HG03066 (cell line): ENCODE results near the gene JMJD8.

ENCODE experiments used
- ATAC-seq: cut with Tn5 transposase; IDR thresholded peaks from one replicate; pipeline ENCODE4 v1.9.1; 2021; ENCODE audit warnings: low read depth; ENCODE audit not compliant: unreplicated experiment

Gene JMJD8, protein sequence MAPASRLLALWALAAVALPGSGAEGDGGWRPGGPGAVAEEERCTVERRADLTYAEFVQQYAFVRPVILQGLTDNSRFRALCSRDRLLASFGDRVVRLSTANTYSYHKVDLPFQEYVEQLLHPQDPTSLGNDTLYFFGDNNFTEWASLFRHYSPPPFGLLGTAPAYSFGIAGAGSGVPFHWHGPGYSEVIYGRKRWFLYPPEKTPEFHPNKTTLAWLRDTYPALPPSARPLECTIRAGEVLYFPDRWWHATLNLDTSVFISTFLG

DNA sequence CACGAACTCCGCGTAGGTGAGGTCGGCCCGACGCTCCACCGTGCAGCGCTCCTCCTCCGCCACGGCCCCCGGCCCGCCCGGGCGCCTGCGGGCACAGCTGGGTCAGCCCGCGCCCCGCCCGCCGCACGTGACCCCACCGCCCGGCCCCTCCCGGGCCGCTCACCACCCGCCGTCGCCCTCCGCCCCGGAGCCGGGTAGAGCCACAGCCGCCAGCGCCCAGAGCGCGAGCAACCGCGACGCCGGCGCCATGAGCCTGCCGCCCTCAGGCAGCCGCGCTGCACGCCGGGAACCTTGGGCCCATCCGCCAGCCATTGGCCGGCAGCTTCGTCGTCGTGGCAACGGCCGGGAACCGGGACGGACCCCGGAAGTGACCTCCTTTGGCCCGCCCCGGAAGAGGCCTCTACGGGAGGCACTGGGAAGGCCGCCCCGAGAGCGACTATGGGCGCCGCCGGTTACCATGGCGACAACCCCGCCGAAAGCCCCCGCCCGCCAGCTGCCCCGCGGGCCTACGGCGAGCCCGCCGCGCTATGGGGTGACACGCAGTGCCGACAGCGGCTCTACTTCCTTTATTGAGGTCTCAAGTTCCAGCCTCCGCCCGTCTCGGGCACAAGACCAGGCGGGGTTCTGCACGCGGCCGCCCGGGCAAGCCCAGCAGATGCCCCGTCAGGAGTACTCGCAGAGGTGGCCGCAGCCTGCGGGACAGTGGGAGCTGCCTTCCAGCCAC lies at the start of gene JMJD8:
Gene JMJD8, minus strand, starts transcription at position 264 of the 724 bp plus-strand sequence. Its CDS starts 15 bp downstream, at position 249.
- peak; percentile 66 for ATAC-seq

DNA sequence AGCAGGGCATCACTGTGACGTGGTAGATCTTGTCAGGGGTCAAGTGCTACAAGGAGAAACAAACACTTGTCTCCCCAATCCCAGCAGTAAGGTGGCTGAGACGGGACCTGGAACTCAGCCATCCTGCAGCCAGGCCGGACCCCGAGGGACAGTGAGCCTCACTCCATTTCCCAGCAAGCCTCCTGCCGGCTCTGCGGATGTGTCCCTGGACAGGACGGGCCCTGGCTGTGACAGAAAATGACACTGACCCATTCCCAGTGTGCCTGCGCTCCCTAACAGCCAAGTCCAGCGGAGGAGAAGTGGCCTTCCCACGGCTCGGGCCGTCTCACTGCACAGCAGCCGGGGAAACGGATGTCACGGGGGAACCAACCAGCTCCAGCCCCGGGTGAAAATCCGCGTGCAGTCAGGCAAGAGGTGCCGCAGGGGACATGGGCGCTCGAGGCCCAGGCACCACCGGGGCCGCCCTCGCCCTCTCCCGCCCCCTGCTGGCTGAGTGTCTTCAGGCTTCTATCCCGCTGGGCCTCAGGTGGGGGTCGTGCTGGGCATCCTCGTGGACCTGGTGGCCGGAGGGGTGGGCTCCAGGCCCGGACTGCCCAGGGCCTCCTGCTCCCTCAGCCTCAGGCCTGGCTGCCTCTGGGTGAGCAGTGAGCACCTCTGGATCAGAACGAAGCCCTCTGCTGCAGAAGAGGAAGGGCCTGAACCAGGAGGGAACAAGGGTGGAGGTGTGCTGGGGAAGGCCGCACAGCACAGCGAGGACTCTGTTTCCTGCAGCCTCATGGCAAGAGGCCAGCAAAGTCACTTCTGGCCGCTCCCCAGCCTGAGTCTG lies 49.5 kb upstream of the JMJD8 start:
- ATAC-seq, result no peak

DNA sequence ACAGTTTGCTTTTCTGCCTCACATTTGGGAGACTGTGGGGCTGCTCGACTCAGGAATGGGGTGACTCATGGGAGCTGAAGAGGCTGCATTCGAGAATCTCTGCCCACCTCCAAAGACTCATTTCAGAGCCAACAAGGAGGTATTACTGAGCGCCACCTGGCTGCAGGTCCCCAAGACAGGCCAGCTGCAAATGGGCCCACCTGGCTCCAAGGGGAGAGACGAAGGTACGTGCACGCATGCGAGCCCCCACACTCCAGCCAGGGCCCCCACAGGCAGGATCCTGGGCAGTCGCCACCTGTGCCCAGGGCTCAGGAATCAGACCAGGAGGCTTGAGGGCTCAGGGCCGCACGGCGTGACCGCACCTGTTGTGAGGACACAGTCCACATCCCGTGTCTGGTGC lies 48.8 kb upstream of the JMJD8 start:
- ATAC-seq, result no peak

DNA sequence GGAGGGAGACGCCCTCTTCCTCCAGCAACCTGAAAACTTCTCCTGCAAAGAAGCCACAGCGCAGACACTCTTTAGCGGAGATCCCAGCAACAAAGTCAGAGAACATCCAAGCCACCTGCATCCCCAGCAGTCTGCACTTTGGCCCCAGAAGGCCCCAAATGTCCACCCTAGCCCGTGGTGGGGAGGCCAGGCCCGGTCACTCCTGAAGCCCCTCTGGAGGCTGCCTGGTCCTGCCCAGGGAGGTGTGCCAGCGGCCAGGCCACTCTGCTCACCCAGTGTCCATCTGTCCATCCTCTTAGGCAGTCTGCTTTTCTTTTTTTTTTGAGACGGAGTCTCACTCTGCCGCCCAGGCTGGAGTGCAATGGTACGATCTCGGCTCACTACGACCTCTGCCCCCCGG lies 48.2 kb upstream of the JMJD8 start:
- no peak for ATAC-seq

DNA sequence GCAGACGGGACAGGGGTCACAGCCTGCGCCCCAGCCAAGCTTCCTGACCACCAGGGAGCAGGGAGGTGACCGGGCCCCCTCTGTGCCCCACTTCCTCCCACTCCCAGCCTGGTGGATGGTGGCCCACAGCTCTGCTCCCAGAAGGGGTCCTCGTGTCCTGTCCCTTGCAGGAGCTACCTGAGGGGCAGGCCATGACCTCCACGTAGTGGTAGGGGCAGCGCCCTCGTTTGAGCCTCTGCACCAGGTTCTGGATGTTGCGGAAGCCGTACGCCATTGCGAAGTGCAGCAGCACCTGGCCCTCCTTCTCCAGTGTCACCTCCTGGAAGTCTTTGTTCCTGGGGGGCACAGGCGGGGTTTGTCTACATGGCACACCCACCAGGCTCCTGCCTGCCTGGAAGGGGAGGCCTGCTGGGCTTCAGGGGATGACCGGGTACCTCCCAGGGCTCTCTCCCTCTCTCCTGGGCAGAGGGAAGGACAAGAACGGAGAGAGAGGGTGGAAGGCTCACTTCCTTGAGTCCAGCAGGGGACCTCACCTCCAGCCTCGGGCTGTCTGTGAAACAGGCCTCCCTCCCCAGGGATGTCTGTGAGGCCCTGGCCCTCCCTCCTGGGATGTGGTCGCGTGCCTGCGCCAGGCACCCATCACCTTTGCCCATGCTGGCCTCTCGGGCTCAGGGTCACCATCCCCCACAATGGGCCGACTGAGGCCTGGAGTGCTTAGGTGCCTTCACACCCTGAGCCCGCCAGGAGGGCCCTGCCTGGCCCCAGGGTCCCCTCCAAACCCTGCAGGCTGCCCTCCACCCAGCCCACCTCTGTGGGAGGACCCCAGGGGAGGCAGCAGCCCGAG lies 46.8 kb upstream of the JMJD8 start:
- ATAC-seq, result no peak

DNA sequence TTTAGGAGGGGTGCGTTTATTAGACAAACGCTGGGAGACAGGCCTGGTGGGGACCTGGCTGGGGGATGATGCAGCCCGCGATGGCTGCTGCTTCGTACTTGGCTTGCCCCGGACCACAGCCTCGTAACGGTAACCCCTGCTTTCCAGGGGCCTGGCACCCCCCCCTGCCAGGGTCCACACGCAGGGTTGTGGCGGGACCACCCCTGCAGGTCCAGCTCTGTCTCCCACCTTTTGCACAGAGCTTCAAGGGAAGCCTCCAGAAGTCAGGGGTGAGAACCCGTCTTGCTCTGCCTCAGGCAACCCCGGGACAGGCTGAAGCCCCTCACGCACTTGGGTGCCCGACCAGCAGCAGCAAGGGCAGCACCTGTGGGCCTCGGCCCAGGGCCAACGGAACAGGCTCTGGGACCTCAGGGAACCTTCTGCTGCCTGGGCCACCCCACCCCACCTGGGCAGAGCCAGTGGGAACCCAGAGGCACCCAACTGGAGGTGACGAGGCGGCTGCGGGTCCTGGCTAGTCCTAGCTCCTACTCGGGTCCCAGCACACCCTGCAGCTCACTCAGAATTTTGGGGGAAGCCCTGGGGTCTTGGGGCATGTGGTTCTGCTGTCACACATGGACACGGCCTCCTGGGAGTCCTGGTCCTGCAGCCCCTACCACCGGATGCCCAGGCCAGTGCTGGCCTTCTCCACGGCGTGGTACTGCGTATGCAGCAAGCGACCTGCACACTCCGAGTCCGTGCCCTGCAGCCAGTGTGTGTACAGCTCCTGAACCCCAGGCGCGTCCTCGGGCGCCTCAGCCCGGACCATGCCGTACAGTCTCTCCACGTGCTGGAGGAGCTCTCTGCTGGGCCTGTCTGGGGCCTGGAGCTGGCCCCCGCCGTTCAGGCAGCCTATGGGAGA lies 45.9 kb upstream of the JMJD8 start:
- no peak for ATAC-seq

DNA sequence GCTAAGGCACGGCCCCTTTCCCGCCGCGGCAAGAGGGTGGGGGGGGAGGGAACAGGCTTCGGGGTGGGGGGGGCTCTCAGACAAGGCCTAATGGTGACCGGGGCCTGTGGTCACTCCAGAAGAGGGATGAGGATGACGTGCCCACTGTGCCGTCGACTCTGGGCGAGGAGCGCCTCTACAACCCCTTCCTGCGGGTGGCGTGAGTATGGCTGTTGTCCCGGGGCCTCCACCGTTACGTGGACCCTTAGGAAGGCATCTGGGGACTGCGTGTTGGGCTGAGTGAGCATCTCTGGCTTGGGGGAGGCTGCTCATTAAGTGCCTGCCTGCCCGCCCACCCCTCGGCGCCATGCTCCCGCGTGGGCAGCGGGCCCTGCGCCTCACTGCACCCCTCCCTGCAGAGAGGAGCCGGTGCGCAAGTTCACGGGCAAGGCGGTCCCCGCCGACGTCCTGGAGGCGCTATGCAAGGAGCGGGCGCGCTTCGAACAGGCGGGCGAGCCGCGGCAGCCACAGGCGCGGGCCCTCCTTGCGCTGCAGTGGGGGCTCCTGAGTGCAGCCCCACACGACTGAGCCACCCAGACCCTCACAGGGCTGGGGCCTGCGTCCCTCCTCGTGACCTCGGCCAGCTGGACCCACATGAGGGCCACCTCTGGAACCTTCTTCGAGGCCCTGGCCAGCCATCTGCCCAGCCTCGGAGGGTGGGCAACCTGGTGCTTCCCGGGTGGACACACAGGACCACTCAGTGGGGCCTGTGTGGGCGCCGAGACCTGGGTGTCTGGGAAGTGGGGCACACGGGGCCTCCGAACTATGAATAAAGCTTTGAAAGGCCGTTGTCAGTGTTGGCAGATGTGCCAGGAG lies 45.0 kb upstream of the JMJD8 start:
- ATAC-seq, result no peak

DNA sequence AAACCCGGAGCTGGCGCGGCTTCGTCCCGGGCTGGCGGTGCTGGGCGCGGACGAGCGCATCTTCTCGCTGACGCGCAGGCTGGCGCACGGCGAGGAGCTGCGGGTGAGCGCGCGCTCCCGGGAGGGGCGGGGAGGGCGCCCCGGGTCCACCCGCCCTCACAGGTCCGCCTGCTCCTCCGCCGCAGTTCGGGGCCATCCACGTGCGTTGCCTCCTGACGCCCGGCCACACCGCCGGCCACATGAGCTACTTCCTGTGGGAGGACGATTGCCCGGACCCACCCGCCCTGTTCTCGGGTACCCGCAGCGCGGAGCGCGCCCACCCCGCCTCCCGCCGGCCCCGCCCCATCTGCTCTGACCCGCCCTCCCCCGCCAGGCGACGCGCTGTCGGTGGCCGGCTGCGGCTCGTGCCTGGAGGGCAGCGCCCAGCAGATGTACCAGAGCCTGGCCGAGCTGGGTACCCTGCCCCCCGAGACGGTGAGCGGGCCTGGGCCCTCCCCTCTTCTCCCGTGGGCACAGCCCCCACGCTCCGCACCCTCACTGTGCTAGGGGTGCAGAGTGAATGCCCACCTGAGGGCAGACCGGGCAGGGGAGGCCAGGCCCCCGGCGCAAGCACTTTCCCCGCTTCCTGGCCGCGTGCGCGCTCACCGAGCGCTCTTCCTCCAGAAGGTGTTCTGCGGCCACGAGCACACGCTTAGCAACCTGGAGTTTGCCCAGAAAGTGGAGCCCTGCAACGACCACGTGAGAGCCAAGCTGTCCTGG lies 44.2 kb upstream of the JMJD8 start:
- ATAC-seq, result peak; percentile 41

DNA sequence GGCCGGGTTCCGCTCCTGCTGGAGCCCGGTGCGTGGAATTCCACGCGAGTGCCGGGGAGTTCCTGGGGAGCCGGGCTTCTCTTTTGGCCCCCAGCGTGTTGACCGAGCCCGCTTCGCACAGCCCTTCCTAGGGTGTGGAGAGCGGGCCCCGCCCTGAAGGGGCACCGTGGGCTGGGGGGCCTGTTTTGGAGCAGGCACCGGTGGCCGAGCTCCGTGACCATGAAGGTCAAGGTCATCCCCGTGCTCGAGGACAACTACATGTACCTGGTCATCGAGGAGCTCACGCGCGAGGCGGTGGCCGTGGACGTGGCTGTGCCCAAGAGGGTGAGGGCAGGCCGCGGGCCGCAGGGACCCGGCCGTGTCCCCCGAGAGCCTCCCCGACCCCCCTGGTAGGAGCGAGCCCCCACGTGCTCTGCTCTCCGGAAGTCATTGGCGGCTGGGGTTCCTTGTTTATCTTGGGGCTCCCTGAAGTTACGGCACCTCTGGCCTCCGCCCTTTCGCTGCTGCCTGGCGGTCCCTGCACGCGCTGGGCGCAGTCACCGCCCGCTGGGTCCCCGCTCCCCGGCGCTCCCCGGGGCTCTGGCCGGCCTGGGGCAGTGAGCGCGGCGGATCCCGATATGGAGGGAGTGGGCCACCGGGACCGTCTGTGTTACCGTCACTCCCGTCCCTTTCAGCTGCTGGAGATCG lies 43.3 kb upstream of the JMJD8 start:
- peak; percentile 5 for ATAC-seq

DNA sequence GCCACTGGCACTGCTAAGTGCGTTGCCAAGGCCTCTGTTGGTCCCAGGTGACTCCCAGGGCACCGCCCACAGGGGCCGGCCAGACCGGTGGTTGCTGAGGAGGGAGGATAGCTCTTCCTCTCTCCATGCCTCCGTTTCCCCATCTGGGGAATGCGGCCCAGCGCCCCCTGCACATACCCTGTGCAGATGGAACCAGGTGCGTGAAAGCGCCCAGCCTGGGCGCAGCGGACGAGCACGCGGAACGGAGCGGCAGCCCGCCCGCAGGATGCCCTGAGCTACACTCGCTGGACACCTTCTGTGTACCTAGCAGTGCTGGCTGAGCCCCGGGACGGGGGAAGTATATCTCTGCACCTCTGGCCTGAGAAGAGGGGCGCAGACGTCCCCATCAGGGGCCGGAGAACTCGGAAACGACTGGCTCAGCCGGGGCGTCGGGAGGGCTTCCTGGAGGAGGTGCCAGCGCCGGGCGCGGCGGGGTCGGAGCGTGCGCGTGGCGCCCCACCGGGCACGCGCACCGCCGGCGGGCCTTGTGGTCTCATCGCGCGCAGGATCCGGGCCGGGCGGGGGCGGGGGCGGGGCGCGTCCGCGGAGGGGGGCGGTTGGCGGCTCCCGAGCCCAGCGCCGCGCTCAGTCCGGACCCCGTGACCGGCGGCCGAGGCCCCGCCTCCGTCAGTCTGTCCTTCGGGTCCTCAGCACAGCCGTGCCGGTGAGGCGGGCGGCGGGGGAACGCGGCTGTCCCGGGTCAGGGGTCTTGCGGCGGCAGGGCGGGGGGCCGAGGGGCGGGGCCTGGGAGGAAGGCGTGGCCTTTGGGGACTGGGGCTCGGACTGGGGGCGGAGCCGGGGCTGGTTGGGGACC lies 42.5 kb upstream of the JMJD8 start, which contains the start of the genes CCDC78 and HAGHL:
Gene CCDC78, minus strand, starts transcription at position 6 of the 853 bp plus-strand sequence. CDS start 76 bp downstream, outside the sequence.
Gene HAGHL, plus strand, starts transcription at position 669 of the 853 bp plus-strand sequence. CDS start 404 bp downstream, outside the sequence.
- ATAC-seq, result no peak

DNA sequence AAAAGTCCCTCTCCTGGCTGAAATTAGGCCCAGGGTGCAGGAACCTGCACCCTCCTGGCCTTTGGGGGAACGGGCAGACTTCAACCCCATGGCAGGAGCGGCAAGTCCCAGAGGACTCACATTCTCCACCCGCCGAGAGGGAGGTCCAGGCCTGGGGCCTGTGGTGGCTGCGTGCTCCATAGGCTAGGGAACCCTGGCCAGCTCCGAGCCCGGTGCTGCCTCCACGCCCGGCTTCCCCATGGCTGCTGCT lies 42.0 kb upstream of the JMJD8 start:
- no peak for ATAC-seq

DNA sequence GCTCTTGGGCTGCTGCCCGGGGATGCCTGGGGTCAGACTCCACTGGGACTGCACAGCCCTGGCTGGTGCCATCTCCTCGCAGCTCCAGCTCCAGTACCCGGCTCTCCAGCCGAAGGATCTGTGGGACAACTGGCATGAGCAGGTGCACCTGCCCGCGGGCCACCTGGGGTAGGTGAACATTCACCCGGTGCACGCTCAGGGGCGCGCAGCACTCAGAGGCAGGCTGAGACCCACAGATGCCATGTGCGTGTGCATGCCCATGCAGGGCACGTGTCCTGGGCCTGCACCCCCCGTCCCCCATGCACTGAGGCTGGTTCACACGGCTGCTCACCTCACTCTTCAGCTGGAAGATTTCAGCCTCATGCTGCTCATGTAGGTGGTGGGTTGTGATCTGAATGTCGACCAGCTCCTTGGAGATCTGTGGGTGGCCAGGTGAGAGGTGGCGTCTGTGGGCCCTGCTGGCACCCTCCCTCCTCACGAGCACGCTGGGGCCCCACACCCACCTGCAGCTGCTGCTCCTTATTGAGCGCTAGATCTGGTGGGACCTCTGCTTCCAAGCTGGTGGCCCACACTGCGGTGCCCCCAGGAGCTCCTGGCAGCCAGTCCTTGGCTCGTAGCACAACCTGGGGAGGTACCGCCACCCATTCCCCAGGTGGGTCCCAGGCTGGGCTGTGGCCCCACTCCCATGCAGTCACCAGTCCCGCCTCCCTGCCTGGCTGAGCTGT lies 41.5 kb upstream of the JMJD8 start:
- no peak for ATAC-seq

DNA sequence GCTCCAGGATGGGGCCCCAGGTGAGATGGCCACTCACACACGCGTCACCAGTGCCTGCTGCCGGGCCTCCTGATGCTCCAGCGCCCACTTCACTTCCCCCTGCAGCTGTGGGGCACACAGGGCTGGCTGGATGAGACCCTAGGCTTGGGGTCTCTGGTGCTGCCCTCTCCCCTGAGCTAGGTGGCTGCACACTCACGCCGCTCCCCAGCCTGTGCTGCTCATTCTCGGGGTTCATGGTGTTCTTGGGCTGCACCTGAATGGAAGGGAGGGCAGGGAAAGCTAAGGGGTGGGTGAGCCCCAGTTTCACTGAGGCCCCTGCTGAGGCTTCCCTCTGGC lies 40.9 kb upstream of the JMJD8 start:
- no peak for ATAC-seq

DNA sequence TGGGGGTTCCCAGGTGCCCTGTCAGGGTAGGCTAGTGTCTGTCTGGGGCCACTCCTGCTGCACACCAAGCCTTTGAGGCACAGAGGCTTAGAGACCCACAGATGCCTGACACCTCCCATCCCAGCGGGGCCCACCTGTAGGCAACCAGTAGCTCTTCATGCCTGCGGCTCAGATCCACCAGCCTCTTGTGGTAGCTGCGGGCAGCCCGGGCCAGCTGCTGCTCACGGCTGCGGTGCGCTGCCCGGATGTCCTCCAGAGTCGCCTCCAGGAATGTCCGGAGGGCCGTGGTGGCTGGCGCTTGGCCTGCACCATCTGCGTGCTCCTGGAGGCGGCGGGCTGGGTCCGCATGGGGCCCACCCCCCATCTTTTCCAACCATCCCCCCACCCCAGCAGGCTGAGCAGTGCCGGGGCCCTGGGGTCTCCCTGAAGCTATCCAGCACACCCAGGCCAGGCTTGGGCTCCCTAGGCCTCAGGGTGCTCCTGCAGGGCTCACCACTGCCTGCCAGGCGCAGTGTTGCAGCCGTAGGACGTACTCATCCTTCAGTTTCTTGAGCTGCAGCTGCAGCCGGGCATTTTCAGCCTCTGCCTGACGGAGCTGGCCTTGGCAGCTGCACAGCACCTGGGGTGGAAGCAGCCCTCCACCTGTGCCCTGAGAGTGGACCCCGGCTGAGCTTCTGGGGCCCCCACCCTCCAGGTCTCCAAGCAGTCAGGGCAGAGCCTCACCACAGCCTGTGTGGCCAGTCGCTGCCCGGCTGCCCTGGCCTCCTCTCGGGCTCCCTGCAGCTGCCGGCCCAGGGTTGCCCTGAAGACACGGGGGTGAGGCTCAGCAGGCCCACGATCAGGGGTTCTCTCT lies 40.3 kb upstream of the JMJD8 start:
- ATAC-seq, result no peak

DNA sequence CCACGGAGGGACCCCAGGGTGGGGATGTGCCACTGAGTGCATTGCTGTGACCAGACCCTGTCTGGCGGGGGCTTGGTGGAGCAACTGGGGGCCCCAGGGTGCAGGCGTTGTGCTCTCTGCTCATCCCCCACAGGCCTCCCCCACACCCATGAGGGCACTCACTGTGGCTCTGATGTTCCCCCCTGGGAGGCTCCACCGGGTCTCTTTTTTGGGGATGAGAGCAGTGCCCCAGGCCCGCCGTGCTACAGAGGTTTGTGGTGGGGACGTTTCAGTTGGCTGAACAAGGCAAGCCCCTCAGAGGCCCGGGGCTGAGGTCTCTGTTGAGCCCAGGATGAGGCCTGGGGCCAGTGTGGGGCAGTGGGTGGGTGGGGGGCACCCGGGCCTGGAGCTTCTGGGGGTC lies 39.6 kb upstream of the JMJD8 start:
- ATAC-seq, result no peak
